Measurements from ENCODE around the gene CBX1.
A peak's percentile ranks its signal among the peaks of the same experiment; 100 is the strongest.

CBX1 gene

DNA sequence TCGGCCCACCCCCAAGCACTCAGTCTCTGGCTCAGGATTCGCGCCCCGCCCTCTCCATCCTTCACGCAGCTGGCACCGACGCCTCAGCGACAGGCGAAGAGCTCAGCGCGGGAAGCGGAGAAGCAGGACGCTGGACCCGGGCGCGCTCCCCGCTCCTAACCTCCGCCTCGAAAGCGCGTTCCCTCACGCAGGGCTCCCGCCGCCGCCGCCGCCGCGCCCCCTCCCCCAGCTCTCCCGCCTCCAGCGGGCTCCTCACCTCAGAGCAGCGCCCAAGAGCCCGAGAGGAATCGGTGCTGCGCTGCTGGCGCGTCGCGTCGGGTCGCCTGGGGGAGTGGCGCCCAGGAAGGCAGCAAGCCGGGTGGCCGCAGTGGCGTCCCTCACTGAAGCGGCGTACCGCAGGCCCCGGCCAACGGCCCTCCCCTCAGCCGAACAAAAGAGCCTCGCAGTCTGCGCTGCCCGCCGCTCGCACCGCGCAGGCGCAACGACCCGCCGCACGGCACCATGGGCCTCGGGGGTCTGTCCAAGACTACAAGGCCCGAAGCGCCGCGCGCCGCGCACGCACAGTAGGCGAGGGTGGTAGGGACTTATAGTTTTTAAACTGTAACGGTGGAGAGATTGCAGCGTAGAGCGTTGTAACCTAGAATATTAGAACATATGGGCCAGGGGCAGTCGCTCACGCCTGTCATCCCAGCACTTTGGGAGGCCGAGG, at the start of gene CBX1:
CBX1 (minus strand) TSS at position 467 of the 709 bp plus-strand sequence. CDS start 24,474 bp downstream, outside the sequence.
- H3K27me3 ChIP-seq, result no peaks in the 10 kb centered on the region
- H3K4me2 ChIP-seq, result peak within 1 kb of the TSS; percentile 83 to 95 (median 91)
- peak within 1 kb of the TSS; percentile 57 to 89 (median 84) for H3K27ac ChIP-seq
- TF ChIP-seq Cebpa-rat (IDR thresholded peaks at IDR 0.05), result no peak
- H3K4me3 ChIP-seq, result peak within 1 kb of the TSS; percentile 73 to 92 (median 80)
- peaks cover 24 to 48% (median 45%) of the 10 kb centered on the region in 11 experiments; a peak in 20 of 22 replicates for H4K20me1 ChIP-seq
- peaks cover 52 to 81% (median 65%) of the 10 kb centered on the region in 10 experiments for H3K4me1 ChIP-seq
- peak within 1 kb of the TSS; percentile 75 to 91 (median 82) for H3K9ac ChIP-seq
- H3K36me3 ChIP-seq, result peaks cover 2 to 15% (median 9%) of the 10 kb centered on the region in 11 experiments; a peak in 13 of 22 replicates
- peaks cover 3 to 22% (median 10%) of the 10 kb centered on the region in 11 experiments; a peak in 16 of 22 replicates for H3K9me3 ChIP-seq (replicated peaks in 1 of 11)

DNA sequence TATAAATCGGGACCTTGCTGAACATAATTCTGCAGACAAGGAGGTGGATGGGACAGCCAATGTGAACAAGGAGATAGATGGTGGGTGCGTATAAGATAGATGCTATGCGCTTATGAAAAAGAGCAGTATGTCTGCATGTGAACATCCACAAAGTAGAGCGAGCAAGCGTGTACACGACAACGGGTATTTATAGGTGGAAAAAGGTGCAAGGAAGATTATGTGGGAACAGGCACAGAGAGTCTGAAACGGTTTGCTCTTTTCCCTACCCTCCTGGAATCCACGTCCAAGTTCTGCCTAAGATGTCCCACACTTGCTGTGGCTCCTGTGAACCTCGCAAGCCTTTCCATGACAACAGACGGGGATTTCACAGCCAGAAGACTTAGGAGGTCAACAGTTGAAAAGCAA, 49.3 kb upstream of the CBX1 start:
- H3K27ac ChIP-seq, result no peak overlapping the region
- H3K27me3 ChIP-seq, result peaks cover 29 to 62% (median 48%) of the 10 kb centered on the region in 11 experiments

DNA sequence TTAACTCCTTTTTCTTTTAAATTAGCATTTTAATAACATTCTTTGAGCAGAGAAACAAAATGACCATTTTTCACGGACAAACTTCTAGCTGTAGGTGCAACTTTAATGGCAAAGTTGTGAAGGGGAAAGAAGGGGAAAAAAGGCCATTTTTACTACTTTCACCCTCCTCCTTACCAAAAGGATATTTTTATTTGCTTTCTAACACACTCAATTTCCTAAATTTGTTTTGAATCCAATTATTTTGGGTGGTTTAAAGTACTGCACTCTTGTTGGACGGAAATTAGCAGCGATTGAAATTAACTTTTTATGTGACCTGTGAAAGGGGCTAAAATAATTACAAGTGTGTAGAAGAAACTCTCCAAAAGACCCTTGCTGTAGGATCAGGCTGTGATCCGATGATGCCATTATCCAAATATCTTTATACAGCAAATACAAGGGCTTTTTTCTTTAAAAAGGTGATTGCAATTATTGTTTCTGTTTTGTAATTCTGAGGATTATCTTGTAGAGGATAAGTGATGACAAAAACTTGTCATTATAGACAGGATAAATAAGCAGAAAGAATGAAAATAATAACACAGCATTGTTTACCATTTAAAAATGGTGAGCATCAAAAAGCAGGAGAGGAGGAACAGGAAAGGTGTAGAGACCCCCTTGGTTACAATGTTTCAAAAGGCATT, 48.6 kb upstream of the CBX1 start:
- Histone ChIP-seq H3K36me3 (no peaks in the 10 kb centered on the region), H3K27ac (no peak overlapping the region), H3K9me3 (replicated peaks in 1 of 11) (no peaks in the 10 kb centered on the region), H3K27me3 (peaks cover 25 to 56% (median 42%) of the 10 kb centered on the region in 11 experiments), H3K4me3 (no peak overlapping the region), H3K9ac (no peak overlapping the region; a peak in 1 of 22 replicates), H3K4me1 (peaks cover 0 to 7% (median 0%) of the 10 kb centered on the region in 10 experiments; a peak in 3 of 20 replicates), H3K4me2 (no peak overlapping the region), H4K20me1 (0 out of 22 replicates have a peak, but pooled peaks cover 0 to 4% (median 0%) of the 10 kb centered on the region in 11 experiments)
- TF ChIP-seq Cebpa-rat (IDR thresholded peaks at IDR 0.05), result no peak

More for the DNA sequence above, 49.3 kb upstream of the CBX1 start:
- no peak overlapping the region for H3K4me3 ChIP-seq
- no peaks in the 10 kb centered on the region for H3K36me3 ChIP-seq
- no peaks in the 10 kb centered on the region for H3K9me3 ChIP-seq (replicated peaks in 1 of 11)
- no peak for TF ChIP-seq Cebpa-rat (IDR thresholded peaks at IDR 0.05)
- H4K20me1 ChIP-seq, result peaks cover 0 to 4% (median 0%) of the 10 kb centered on the region in 11 experiments; a peak in 1 of 22 replicates
- no peak overlapping the region for H3K9ac ChIP-seq
- peaks cover 0 to 7% (median 0%) of the 10 kb centered on the region in 10 experiments; a peak in 3 of 20 replicates for H3K4me1 ChIP-seq
- H3K4me2 ChIP-seq, result no peak overlapping the region

DNA sequence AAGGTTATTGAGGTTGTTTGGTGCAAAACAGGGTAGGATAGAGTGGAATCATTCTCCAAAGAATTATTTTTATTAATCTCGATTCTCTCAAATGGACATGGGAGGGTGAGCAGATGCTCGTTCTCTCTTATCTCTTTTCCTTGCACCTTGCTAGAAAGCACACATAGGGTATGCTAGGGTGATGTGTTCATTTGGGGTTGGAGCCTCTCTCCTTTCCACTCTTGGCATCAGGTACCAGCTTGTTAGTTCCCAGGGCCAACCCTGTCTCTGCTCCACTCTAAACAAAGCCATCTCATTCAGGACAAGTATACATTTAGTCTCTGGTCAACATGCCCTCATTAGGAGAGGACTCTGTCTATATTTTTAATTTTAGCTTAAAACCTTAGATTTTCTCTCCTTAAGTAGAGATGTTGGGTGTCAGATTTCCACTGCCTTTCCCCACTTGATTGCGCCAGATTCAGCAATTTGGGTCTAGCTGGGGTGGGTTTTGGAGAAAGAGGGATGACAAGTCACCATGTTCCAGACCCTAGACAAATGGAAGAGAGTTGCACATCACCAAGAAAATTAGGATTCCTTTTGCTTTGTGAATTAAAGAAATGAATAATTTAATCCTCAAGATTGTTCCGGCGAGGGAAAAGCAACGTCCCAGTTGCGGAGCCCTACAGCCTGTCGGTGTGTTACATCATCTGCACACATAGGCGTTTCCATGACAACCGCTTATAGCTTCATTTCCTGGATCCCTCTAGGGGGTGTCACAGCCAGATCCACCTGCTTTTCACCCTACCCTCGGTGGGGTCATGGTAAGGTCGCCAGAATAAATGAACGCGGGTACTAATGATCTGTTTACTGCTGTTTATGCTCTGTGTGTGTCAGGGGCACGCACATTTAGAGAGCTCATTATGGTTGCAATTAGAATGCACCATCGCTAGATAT, 47.8 kb upstream of the CBX1 start:
- Histone ChIP-seq H3K27ac (no peak overlapping the region), H3K4me1 (peaks cover 0 to 7% (median 0%) of the 10 kb centered on the region in 10 experiments; a peak in 3 of 20 replicates), H3K4me2 (no peak overlapping the region), H4K20me1 (0 out of 22 replicates have a peak, but pooled peaks cover 0 to 4% (median 0%) of the 10 kb centered on the region in 11 experiments), H3K27me3 (peaks cover 25 to 50% (median 42%) of the 10 kb centered on the region in 11 experiments), H3K36me3 (no peaks in the 10 kb centered on the region), H3K9me3 (replicated peaks in 1 of 11) (no peaks in the 10 kb centered on the region), H3K9ac (no peak overlapping the region), H3K4me3 (no peak overlapping the region)
- no peak for TF ChIP-seq Cebpa-rat (IDR thresholded peaks at IDR 0.05)

DNA sequence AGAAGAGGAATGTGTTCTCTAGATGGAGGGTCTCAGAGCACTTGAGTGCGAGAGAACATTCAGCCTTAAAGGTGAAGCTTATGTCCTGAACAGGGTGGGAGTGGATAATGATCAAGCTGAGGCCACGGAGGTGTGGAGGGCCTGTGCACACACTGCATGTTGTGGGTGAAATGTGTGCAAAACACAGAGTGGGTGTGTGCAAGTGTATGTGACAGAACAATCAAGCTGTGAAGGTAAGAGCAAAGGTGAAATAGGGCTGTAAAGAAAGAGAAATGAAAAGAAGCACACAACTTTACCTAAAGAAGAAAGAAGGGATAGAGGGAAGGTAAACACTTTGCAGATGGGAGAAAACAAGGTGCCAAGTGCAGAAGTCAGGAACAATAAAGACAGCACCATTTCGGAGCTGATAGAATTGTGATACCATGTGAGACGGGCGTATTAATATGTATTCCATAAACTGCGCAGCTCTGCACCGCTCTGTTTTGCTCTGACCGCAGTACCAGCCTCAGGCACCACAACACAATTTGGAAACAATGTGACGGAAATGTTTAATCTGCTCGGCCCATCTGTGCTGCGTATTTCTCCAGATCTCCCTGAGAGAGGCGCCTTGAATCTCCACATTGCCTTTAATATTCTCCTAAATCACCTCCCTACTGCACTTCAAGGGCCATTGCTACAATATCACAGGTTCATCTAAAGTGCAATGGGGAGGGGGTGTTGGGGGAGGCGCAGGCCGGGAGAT, 46.9 kb upstream of the CBX1 start:
- 0 out of 20 replicates have a peak, but pooled peaks cover 0 to 4% (median 0%) of the 10 kb centered on the region in 10 experiments for H3K4me1 ChIP-seq
- no peak for TF ChIP-seq Cebpa-rat (IDR thresholded peaks at IDR 0.05)
- H3K27ac ChIP-seq, result no peak overlapping the region
- H4K20me1 ChIP-seq, result 0 out of 22 replicates have a peak, but pooled peaks cover 0 to under 1% (median 0%) of the 10 kb centered on the region in 11 experiments
- no peak overlapping the region for H3K9ac ChIP-seq
- no peak overlapping the region for H3K4me3 ChIP-seq
- H3K27me3 ChIP-seq, result peaks cover 25 to 50% (median 42%) of the 10 kb centered on the region in 11 experiments
- no peaks in the 10 kb centered on the region for H3K9me3 ChIP-seq (replicated peaks in 1 of 11)
- H3K4me2 ChIP-seq, result no peak overlapping the region
- no peaks in the 10 kb centered on the region for H3K36me3 ChIP-seq

DNA sequence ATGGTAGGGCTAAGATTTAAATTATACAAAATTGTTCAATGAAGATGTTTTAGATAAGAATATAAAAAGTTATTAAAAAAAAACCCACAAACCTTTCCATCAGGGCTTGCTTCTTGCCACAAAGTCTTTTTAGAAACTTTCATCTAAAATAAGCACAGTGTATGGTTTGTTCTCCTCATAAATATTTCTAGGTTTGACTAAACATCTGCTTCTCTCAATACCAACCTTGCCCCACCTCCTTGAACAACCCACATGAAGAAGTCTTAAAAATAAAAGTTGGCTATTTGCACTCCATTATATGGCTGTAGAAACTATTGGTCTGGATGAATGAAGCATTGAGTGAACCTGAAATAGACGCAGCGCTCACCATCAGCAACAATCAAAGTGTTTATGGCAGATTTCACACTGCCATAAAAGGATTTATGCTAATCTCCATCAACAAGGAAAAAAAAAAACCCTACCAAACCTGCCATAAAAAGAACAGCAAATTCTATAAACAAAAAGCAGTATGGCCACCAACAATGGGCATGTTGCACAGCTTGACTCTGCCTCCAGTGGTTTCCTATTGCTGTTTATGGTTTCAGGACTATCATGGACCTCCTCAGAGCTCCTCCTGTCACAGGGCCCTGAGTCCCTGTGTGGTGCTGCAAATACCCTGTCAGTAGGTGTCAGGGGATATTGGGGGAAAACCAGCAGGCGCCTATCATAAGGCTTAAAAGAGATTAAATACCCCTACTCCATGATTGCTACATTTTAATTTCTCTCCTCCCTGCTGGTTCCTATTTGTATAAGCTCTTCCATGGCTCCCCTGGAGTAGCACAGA, 43.9 kb upstream of the CBX1 start:
- Histone ChIP-seq H3K4me1 (peaks cover 2 to 18% (median 5%) of the 10 kb centered on the region in 10 experiments; a peak in 18 of 20 replicates), H3K27me3 (peaks cover 20 to 35% (median 31%) of the 10 kb centered on the region in 11 experiments), H3K4me3 (no peak overlapping the region), H3K27ac (no peak overlapping the region), H3K9me3 (replicated peaks in 1 of 11) (no peaks in the 10 kb centered on the region), H4K20me1 (no peaks in the 10 kb centered on the region), H3K4me2 (peak overlapping the region in 1 of 11 experiments; percentile 11; a peak in 1 of 22 replicates), H3K36me3 (no peaks in the 10 kb centered on the region), H3K9ac (no peak overlapping the region)
- TF ChIP-seq Cebpa-rat (IDR thresholded peaks at IDR 0.05), result no peak

DNA sequence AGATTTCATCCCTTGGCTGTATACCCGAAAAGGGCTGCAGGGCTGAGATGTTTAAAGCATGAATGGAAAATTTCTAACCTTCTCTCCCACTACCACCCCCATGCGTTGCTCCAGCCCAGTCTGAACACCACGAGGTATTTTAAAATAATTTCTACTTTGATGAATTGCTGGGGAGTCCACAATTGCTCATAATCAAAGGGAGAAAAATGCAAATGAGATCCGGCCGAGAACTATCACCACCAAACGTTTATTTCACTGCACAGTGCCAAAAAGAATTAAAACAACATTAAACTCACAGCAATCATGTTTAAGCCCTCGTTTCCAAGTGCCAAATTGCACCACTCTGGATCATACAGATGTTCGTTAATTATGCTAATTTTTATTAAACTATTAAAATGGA, 43.0 kb upstream of the CBX1 start:
- Histone ChIP-seq H3K27ac (no peak overlapping the region), H3K4me1 (peaks cover 9 to 27% (median 12%) of the 10 kb centered on the region in 10 experiments), H3K9me3 (replicated peaks in 1 of 11) (no peaks in the 10 kb centered on the region), H4K20me1 (no peaks in the 10 kb centered on the region), H3K27me3 (peaks cover 16 to 26% (median 22%) of the 10 kb centered on the region in 11 experiments), H3K4me2 (no peak overlapping the region), H3K4me3 (no peak overlapping the region), H3K36me3 (no peaks in the 10 kb centered on the region), H3K9ac (no peak overlapping the region)
- no peak for TF ChIP-seq Cebpa-rat (IDR thresholded peaks at IDR 0.05)

Data from BLaER1 treated with 17β-estradiol and CSF1 and Interleukin-3, amounts not matched to agents 10 nM and 100 nM (cell line).